Measurements from ENCODE around the gene P2RY2.

P2RY2 gene

DNA sequence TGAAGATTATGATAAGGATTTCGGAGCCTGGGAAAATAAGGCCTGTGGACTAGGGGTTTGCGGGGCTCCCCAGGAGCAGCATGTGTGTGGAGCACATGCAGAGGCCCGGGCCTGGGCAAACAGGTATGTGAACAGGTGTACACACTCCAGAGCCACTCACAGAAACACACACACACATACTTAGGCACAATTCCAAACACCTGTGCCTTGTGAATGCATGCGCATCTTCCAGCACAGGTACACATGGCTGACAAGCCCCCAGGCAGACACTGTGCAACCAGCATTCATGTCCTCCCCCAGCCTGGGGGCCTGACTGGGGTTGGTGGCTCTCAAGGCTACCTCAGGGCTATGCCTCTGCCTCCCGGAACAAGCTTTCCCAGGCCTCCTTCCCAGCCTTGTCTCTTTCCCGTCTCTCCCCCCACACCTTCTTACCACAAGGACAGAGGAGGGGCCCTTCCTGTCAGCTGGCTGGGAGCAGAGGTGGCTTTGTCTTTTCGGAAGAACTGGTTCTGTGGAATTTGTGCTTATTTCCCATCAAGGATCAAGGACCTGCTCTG, 51.5 kb downstream of the P2RY2 start:
- TF ChIP-seq SNAI2 (CRISPR knock-in tag; IDR thresholded peaks at IDR 0.05) (no peak), ZFP30 (CRISPR knock-in tag; IDR thresholded peaks at IDR 0.05) (no peak), ZNF70 (CRISPR knock-in tag; IDR thresholded peaks at IDR 0.05) (no peak), ESRRG (CRISPR knock-in tag; IDR thresholded peaks at IDR 0.05) (no peak), ZC3H10 (CRISPR knock-in tag; IDR thresholded peaks at IDR 0.05) (no peak)
- TF ChIP-seq, protein P1, sequence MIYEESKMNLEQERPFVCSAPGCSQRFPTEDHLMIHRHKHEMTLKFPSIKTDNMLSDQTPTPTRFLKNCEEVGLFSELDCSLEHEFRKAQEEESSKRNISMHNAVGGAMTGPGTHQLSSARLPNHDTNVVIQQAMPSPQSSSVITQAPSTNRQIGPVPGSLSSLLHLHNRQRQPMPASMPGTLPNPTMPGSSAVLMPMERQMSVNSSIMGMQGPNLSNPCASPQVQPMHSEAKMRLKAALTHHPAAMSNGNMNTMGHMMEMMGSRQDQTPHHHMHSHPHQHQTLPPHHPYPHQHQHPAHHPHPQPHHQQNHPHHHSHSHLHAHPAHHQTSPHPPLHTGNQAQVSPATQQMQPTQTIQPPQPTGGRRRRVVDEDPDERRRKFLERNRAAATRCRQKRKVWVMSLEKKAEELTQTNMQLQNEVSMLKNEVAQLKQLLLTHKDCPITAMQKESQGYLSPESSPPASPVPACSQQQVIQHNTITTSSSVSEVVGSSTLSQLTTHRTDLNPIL (CRISPR knock-in tag; IDR thresholded peaks at IDR 0.05; ENCODE audit: low read depth), result no peak
- TF ChIP-seq, protein P2, sequence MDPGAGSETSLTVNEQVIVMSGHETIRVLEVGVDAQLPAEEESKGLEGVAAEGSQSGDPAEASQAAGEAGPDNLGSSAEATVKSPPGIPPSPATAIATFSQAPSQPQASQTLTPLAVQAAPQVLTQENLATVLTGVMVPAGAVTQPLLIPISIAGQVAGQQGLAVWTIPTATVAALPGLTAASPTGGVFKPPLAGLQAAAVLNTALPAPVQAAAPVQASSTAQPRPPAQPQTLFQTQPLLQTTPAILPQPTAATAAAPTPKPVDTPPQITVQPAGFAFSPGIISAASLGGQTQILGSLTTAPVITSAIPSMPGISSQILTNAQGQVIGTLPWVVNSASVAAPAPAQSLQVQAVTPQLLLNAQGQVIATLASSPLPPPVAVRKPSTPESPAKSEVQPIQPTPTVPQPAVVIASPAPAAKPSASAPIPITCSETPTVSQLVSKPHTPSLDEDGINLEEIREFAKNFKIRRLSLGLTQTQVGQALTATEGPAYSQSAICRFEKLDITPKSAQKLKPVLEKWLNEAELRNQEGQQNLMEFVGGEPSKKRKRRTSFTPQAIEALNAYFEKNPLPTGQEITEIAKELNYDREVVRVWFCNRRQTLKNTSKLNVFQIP (CRISPR knock-in tag; IDR thresholded peaks at IDR 0.05; ENCODE audit: borderline replicate concordance, low read depth), result no peak

DNA sequence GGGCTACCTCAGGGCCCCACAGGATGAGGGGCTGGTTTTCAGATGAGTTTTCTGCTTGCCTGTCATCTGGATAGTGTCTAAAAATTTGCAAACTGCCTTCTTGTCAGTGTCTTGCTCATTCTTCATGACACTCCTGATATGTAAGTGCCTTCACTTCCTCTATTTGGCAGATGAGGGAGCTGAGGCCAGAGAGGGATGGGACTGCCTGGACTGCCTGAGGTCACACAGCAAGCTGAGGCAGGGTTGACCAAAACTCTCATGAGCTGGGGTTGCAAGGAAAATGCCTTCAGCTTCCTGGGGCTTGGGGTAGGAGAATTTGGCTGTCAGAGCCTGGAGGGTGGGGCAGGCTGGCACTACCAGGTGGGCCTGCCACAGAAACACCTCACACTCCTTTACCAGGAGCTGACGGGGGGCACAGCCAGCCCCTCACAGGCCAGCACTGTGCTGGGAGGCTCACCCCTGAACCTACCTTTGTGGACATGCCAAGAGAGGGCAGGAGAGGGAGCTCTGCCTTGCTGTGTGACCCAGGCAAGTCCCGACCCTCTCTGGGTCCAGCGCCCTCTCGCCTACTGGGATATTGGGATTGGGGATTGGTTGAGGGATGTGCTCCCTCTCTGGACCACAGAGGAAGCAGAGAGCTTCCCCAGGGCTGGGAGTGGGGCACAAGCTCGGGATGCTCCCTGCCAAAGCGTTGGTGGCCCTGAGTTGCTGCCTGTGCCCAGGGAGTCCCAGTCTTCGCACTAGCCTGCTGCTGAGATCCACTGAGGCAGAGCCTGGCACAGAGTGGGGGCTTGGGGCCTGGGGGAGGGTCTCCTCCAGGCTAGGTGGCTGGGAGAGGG, 52.2 kb downstream of the P2RY2 start:
- ATAC-seq, result peak; percentile 29; the same call in 2 of the 3 replicates
- TF ChIP-seq ESRRG (CRISPR knock-in tag; IDR thresholded peaks at IDR 0.05) (no peak), ZNF8 (CRISPR knock-in tag; IDR thresholded peaks at IDR 0.05) (no peak), ZC3H10 (CRISPR knock-in tag; IDR thresholded peaks at IDR 0.05) (no peak), RARB (CRISPR knock-in tag; IDR thresholded peaks at IDR 0.05) (no peak), SNAI2 (CRISPR knock-in tag; IDR thresholded peaks at IDR 0.05) (no peak), TOX (CRISPR knock-in tag; IDR thresholded peaks at IDR 0.05; ENCODE audit: borderline replicate concordance) (no peak), ZNF565 (CRISPR knock-in tag; conservative IDR thresholded peaks at IDR 0.05; ENCODE audit: low read depth) (no peak), BACH2 (CRISPR knock-in tag; IDR thresholded peaks at IDR 0.05; ENCODE audit: borderline replicate concordance) (no peak), GLIS3 (CRISPR knock-in tag; IDR thresholded peaks at IDR 0.05) (no peak), CSDC2 (CRISPR knock-in tag; IDR thresholded peaks at IDR 0.05) (no peak), PPARA (CRISPR knock-in tag; IDR thresholded peaks at IDR 0.05; ENCODE audit: borderline replicate concordance) (no peak), ISL1 (CRISPR knock-in tag; IDR thresholded peaks at IDR 0.05) (no peak), ZFP30 (CRISPR knock-in tag; IDR thresholded peaks at IDR 0.05) (no peak), ARNTL (CRISPR knock-in tag; IDR thresholded peaks at IDR 0.05; ENCODE audit: borderline replicate concordance, low read depth) (no peak), TCF4 (CRISPR knock-in tag; IDR thresholded peaks at IDR 0.05; ENCODE audit: borderline replicate concordance) (no peak), ZFP3 (CRISPR knock-in tag; IDR thresholded peaks at IDR 0.05) (no peak)
- TF ChIP-seq, protein P3, sequence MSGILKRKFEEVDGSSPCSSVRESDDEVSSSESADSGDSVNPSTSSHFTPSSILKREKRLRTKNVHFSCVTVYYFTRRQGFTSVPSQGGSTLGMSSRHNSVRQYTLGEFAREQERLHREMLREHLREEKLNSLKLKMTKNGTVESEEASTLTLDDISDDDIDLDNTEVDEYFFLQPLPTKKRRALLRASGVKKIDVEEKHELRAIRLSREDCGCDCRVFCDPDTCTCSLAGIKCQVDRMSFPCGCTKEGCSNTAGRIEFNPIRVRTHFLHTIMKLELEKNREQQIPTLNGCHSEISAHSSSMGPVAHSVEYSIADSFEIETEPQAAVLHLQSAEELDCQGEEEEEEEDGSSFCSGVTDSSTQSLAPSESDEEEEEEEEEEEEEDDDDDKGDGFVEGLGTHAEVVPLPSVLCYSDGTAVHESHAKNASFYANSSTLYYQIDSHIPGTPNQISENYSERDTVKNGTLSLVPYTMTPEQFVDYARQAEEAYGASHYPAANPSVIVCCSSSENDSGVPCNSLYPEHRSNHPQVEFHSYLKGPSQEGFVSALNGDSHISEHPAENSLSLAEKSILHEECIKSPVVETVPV (CRISPR knock-in tag; IDR thresholded peaks at IDR 0.05), result no peak
- TF ChIP-seq, protein P1 (CRISPR knock-in tag; IDR thresholded peaks at IDR 0.05; ENCODE audit: low read depth), result no peak
- TF ChIP-seq, protein P4, sequence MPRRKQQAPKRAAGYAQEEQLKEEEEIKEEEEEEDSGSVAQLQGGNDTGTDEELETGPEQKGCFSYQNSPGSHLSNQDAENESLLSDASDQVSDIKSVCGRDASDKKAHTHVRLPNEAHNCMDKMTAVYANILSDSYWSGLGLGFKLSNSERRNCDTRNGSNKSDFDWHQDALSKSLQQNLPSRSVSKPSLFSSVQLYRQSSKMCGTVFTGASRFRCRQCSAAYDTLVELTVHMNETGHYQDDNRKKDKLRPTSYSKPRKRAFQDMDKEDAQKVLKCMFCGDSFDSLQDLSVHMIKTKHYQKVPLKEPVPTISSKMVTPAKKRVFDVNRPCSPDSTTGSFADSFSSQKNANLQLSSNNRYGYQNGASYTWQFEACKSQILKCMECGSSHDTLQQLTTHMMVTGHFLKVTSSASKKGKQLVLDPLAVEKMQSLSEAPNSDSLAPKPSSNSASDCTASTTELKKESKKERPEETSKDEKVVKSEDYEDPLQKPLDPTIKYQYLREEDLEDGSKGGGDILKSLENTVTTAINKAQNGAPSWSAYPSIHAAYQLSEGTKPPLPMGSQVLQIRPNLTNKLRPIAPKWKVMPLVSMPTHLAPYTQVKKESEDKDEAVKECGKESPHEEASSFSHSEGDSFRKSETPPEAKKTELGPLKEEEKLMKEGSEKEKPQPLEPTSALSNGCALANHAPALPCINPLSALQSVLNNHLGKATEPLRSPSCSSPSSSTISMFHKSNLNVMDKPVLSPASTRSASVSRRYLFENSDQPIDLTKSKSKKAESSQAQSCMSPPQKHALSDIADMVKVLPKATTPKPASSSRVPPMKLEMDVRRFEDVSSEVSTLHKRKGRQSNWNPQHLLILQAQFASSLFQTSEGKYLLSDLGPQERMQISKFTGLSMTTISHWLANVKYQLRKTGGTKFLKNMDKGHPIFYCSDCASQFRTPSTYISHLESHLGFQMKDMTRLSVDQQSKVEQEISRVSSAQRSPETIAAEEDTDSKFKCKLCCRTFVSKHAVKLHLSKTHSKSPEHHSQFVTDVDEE (CRISPR knock-in tag; IDR thresholded peaks at IDR 0.05), result no peak
- TF ChIP-seq, protein P2 (CRISPR knock-in tag; IDR thresholded peaks at IDR 0.05; ENCODE audit: borderline replicate concordance, low read depth), result no peak

More for the DNA sequence above, 51.5 kb downstream of the P2RY2 start:
- no peak; the same call in 2 of the 3 replicates for ATAC-seq
